Measurements from ENCODE around the gene GADL1.

The GADL1 gene

GRCh38 chr3:30691249-30691880 is 203.1 kb downstream of the GADL1 start:
- DNase-seq = no peak

DNA sequence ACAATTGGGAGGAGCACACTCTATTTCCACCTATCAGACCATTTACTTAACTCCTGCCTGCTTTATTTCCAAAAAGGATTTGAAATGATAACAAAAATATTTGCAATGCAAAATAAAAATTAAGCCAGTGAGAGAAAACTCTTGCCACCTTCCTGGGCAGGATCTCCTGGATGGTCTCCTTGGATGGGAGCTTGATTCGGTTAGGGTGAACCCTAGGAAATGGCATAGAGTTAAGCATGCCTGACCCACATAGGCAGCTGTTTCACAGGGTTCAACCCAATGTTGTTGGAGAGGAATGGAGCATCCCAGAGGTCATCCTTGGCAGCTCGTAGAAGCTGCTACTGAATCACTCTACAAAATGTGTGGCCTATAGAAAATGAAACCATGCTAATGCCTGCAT is 204.3 kb downstream of the GADL1 start:
- DNase-seq = no peak

DNA sequence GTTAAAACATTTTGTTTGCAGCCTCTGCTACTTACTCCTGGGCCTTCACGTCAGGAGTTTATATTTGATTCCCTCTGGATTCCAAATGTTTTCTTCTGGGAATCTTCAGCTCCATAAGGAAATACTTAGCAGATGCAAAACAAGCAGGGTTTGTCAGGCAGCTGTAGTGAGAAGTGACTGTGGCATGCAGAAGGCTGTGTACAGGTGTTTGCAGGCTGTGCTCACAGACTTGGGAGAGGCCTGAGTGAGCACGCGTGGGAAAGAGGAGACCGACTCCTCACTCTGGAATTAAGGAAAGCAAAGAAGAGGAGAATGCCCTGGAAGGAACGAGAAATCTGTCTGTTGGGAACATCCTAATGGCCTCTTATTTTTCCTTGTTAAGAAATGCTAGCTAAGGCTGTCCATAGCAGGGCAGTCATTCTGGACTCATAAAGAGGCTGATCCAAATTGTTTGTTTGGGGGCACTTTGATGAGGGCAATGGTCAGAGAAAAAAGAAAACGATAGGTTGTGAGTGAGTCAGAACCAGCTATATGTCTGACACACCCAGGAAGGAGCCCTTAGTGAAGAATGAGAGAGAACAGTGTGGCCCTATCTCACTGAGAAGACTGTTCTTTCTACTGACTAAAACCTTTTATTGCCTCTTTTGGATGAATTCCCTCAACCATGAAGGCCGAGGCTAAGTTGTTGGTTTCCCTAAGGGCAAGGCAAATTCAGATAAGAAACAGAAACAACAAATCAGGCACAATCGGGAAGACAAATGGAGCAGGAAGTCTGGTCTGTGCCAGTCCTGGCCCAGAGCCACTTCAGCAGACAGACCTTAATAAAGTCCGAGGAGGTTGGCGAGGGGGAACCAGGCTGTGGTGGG is 205.5 kb downstream of the GADL1 start:
- no peak for DNase-seq

- no peak for DNase-seq
Observed at GRCh38 chr3:30687930-30688570, 206.4 kb downstream of the GADL1 start.

DNA sequence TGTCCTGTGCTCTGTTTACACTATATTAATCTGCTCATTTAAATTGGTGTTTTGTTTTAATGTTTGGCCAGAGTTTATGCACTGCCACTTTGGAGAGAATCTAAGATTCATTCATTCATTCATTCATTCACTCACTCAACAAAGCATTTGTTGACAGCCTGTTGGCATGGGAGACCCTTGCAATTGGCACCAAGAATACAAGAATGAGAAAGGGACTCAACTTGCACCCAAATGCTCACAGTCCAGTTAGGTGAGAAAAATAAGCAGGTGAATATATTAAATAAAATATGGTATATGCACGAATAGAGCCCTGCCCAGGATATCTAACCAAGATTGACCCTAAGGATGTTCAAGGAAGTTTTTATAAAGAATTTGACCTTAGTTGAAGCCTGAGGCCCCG is 207.7 kb downstream of the GADL1 start:
- DNase-seq = no peak

- no peak for DNase-seq
Observed at GRCh38 chr3:30686176-30686575, 208.3 kb downstream of the GADL1 start.

DNA sequence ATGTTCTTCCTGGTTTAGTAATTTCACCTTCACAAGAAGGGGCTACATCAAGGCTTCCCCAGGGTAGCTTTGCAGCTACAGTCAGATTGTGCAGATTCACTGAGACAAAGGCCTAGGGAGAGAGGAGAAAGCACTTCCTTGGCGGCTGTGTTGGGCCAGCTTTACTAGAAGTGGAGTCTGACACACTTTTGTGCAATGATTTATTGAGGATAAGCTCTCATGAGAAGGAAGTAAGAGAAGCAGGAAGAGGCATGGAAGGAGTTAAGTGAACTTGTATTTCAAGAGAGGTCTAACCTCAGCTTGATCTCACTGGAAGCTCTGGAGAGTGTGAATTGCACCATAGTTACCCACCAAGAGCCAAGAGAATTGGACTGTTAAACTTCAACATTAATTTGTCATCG is 209.2 kb downstream of the GADL1 start:
- DNase-seq = no peak

- DNase-seq = no peak
Observed at GRCh38 chr3:30684356-30684755, 210.1 kb downstream of the GADL1 start.

- no peak for DNase-seq
Observed at GRCh38 chr3:30683769-30684168, 210.7 kb downstream of the GADL1 start.

GRCh38 chr3:30682434-30683155 is 211.9 kb downstream of the GADL1 start:
- DNase-seq = peak; percentile 34 to 39

DNA sequence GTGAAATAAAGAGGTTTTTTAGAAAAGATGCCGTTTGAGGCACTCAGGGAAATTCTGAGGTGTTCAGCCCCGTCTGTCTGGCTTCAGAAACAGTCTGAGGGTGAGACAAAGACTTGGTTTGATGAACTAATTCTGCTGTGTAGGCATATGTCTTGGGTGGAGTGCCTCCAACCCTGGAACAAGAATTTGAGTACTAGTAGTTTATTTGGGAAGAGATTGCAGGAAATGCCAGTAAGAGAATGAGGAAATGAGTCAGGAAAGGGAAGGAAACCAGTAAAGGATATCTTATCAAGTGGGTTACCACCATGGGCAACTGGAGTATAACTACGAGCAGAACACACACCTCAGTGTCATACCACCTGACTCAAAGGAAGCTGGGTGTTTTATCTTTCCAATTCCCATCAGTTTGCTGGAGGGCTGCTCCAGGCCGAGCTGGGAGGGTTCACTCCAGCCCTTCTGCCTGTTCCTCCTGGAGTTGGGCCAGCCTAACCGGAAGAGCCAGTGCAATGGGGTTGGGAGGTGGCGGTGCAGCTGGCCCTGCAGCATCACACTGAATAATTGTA is 212.7 kb downstream of the GADL1 start:
- no peak for DNase-seq

DNA sequence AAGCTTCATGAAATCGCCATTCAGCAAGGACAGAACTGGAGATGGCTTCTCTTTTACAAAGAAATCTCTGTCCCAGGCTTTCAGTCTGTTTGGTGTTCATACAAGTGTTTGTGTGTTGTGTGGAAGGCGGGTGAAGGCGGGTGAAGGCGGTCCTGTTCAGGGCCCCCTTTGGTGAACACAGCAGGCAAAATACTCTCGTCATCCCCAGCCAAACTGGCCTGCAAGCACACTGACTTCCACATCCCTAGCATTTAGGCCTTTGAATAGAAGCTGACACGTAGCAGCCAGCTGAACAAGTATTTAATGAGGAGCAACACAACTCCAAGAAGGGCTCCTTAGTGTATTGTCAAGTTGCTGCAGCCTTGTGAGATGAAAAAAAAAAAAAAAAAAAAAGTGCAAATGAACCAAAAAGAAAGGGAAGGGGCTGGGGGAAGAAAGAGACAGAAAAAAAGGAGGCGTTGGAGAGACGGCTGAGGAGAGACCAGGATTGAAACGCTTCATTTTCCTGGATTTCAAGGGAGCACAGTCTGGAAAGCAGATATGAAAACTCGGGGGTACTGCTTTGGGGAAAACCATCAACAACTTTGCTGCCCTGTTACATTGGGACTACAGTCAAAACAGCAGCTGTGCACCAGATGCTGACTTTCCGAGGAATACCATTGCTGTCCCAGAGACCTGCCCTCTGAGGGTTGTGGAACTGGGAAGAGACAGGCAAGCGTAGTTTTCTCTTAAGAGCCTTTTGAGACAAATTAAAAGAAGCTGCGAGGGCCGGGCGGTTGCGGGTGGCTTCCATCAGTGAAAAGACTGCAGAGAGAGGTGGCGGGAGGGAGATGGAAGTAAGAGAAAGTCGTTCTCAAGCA is 213.4 kb downstream of the GADL1 start:
- DNase-seq = no peak

DNA sequence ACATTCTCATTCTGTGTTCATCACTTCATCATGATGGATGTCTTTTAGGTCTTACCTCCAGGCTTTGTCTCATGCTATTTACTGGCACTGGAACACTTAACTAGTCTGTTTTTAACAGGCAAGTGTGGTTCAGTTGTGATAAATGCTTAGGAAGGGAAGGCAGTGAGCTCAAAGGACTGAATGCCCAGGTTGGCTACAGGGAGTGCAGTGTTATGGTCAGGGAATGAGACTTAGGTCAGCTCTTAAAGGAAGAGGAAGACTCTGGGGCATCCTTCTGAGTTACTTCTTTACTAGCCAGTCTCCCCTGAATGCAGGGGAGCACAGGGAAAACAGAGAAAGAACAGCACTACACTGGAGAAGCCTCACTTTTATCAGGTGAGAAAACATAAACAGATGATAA is 215.4 kb downstream of the GADL1 start:
- DNase-seq = no peak

GRCh38 chr3:30677347-30677685 is 217.1 kb downstream of the GADL1 start:
- DNase-seq = no peak

DNA sequence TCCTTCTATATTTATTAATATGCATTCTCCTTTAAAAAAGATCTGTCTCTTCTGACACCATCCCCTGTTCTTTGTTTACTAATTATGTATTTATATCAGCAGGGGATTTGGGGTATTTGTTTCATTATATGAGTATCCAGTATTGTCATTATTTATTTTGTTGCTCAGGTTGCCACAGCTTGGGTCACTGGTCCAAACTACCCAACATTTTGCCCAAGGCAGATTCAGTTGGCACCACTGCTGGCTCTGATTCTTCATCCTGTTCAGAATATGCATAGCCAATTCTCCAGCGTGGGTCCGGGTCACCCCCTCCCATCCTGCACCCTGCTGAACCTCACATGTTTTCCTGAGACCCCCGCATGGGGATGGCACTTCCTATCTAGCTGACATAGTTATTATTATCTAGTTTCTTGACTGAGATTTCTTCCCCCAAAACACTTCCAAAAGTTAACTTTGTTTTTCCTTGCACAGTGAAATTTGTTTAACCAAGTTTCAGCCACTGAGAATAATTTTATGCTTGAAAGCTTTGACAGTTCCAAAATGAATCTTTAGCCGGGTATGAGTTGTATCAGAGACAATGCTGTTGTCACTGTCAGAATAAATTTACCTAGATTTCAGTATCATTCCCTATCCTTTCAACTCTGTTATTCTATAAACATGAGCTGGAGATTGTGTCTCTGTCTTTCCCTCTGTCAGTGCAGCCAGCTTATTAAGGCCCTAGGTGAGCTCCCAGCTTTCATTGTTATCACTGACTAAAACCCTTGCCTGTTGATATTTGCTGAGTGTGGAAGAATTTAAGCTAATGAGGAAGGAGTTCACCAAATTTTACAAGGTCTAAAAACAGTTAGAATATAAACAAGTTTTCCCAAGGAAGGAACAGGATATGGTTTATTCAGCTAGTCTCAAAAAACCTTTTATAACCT is 217.8 kb downstream of the GADL1 start:
- DNase-seq = no peak
